Right lobe of liver (tissue), 6 donors: ENCODE results near the gene SRRM3. TPM values are rescaled to one million over a fixed set of nuclear protein-coding genes. Genes with fewer than 3 reads are reported as not detected.

Experiments used
- ATAC-seq, 4 donors: fragments of 200-7000 bp; cut with Tn5 transposase; one replicate each; pipeline ENCODE4 v1.9.1; 2020; ENCODE audit warnings: mild to moderate bottlenecking in 4 of 4, moderate library complexity in 4 of 4
- DNase-seq, 3 donors: peaks; one replicate each; pipeline ENCODE4 v3.0.0-alpha.2; 2020
- H3K27ac ChIP-seq, 3 donors: fragments of 200-600 bp; one replicate each; pipeline ENCODE4 v1.8.0; 2022
- H3K27me3 ChIP-seq, 2 donors: fragments of 200-600 bp; one replicate each; pipeline ENCODE4 v1.8.0; 2022
- H3K36me3 ChIP-seq, 4 donors: fragments of 200-600 bp; sonication (generic) in 1 of 4; one replicate each; pipeline versions ENCODE4 v1.5.1 to v1.8.0; 2017 to 2022; ENCODE audit warnings: control low read depth in 1 of 4
- H3K4me1 ChIP-seq, 4 donors: fragments of 200-600 bp; sonication (generic) in 1 of 4; one replicate each; pipeline versions ENCODE4 v1.5.1 to v1.8.0; 2017 to 2022; ENCODE audit warnings: control low read depth in 1 of 4
- H3K4me3 ChIP-seq, 3 donors: fragments of 200-600 bp; one replicate each; pipeline ENCODE4 v1.8.0; 2022
- H3K9me3 ChIP-seq, 4 donors: fragments of 200-600 bp; sonication (generic) in 1 of 4; one replicate each; pipeline versions ENCODE4 v1.5.1 to v1.8.0; 2017 to 2022; ENCODE audit warnings: control low read depth in 1 of 4
- POLR2A ChIP-seq: fragments of 450-650 bp; IDR thresholded peaks from one replicate; pipeline ENCODE4 v1.6.1; 2017; ENCODE audit warnings: antibody characterized with exemption, mild to moderate bottlenecking
- WGBS: methylation state at CpG from one replicate; pipeline ENCODE4 v1.1.6; 2018; ENCODE audit warnings: low coverage, low lambda C conversion rate; ENCODE audit not compliant: insufficient coverage; ENCODE audit errors: missing lambda C conversion rate; 5-methylcytosine and 5-hydroxymethylcytosine counted together
- intact Hi-C, 2 donors: fragments of 100-400 bp; cut with DNase I; formaldehyde crosslinking; loops; one replicate each; pipeline versions ENCODE4 v1.11.2 to v1.14.1; 2022
- total RNA-seq, 6 experiments: library from RNA; depleted of rRNA in 2 of 6; stranded (reverse); fragments of >200 nt in 2 of 6; fragmentation: NEBNext Ultra II Directional in 3 of 6; extraction: Animal tissue kit (Norgen Biotek cat#: 25700) in 3 of 6; gene quantifications; one replicate each; pipeline versions ENCODE4 v1.1.0 to v1.2.4, GENCODE V29; 2016 to 2023
- TF ChIP-seq, protein P1 (sequence below), 4 donors: fragments of 200-600 bp in 3 of 4; fragments of 450-650 bp in 1 of 4; IDR thresholded peaks; one replicate each; pipeline versions ENCODE4 v1.5.1 to v1.8.0; 2016 to 2022; ENCODE audit warnings: antibody characterized with exemption in 4 of 4, mild to moderate bottlenecking in 2 of 4
- donor health status: DM: no; HTN: yes; CAD: no.
- donor health status: DM: no; HTN: no; CAD: no.
- donor health status: DM: no; HTN: no; CAD: no.
- donor health status: DM: no; HTN: yes; CAD: no.
- donor health status: DM: no; HTN: yes; CAD: no.

Gene SRRM3
- total RNA-seq, 6 experiments from 2014 or later: 0.14 to 0.37 (median 0.19) TPM; not detected in 2

DNA sequence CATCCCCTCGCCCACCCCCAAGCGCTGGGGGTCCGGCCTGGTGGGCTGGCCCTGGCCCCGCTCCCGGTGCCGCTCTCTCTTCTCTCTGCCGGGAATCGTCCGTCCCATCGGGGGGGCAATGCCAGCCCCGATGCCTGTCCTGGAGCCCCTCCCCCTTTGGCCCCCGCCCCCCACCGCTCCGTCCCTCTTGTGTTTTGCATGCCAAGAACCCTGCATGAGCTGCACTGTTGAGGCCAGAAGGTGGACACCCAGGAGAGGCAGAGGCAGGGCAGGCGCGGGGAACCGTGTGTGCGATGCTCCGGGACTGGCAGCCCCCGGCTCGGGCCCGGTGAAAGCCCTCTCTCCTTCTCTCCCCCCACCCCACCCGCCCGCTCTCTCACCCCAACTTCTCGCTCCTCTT, 78.7 kb downstream of the SRRM3 start:
- intact Hi-C loops: no loop called here
- 14% methylated on average over 8 of the region's 25 CpGs for WGBS

DNA sequence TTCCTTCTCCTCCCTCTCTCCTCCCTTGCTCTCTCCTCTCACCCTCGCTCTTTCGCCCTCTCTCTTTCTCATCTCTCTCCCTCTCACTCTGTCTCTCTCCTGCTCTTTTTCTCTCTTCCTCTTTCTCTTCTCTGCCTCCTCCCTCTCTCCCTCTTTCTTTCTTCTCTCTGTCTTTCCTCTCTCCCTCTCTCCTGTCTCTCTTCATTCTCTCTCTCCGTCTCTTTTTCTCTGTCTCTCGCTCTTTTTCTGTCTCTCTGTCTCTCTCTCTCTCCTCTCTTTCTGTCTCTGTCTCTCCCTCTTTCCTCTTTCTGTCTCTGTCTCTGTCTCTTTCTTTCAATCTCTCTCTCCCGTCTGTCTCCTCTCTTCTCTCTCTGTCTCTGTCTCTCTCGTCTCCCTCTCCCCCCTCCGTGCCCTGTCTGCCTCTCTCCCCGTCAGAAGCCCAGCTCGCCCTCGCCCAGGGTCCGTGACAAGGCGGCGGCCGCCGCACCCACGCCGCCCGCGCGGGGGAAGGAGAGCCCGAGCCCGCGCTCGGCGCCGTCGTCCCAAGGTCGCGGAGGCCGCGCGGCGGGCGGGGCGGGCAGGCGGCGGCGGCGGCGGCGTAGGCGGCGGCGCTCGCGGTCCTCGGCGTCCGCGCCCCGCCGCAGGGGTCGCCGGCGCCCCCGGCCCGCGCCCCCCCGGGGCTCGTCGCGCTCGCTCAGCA, 79.5 kb downstream of the SRRM3 start:
- no peak for TF ChIP-seq POLR2A
- TF ChIP-seq, protein P1, sequence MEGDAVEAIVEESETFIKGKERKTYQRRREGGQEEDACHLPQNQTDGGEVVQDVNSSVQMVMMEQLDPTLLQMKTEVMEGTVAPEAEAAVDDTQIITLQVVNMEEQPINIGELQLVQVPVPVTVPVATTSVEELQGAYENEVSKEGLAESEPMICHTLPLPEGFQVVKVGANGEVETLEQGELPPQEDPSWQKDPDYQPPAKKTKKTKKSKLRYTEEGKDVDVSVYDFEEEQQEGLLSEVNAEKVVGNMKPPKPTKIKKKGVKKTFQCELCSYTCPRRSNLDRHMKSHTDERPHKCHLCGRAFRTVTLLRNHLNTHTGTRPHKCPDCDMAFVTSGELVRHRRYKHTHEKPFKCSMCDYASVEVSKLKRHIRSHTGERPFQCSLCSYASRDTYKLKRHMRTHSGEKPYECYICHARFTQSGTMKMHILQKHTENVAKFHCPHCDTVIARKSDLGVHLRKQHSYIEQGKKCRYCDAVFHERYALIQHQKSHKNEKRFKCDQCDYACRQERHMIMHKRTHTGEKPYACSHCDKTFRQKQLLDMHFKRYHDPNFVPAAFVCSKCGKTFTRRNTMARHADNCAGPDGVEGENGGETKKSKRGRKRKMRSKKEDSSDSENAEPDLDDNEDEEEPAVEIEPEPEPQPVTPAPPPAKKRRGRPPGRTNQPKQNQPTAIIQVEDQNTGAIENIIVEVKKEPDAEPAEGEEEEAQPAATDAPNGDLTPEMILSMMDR (IDR thresholded peaks at IDR 0.05): no peak
- no peaks in the 10 kb centered on the region for H3K4me1 ChIP-seq
- no peak overlapping the region for H3K27ac ChIP-seq
- intact Hi-C loops: no loop called here
- ATAC-seq: peak in 3 of 4 donors; percentile 23 to 41 (median 33)
- H3K9me3 ChIP-seq: no peaks in the 10 kb centered on the region
- 3% methylated on average over 32 of the region's 63 CpGs for WGBS
- H3K36me3 ChIP-seq: no peaks in the 10 kb centered on the region
- H3K27me3 ChIP-seq: no peaks in the 10 kb centered on the region
- no peak for DNase-seq
- no peak overlapping the region for H3K4me3 ChIP-seq

More for the DNA sequence above, 78.7 kb downstream of the SRRM3 start:
- TF ChIP-seq, protein P1 (IDR thresholded peaks at IDR 0.05): no peak
- no peak for TF ChIP-seq POLR2A
- no peak overlapping the region for H3K27ac ChIP-seq
- no peak overlapping the region for H3K4me3 ChIP-seq
- H3K4me1 ChIP-seq: no peaks in the 10 kb centered on the region
- ATAC-seq: peak in 1 of 4 donors; percentile 17
- DNase-seq: no peak
- H3K9me3 ChIP-seq: no peaks in the 10 kb centered on the region
- no peaks in the 10 kb centered on the region for H3K27me3 ChIP-seq
- no peaks in the 10 kb centered on the region for H3K36me3 ChIP-seq

DNA sequence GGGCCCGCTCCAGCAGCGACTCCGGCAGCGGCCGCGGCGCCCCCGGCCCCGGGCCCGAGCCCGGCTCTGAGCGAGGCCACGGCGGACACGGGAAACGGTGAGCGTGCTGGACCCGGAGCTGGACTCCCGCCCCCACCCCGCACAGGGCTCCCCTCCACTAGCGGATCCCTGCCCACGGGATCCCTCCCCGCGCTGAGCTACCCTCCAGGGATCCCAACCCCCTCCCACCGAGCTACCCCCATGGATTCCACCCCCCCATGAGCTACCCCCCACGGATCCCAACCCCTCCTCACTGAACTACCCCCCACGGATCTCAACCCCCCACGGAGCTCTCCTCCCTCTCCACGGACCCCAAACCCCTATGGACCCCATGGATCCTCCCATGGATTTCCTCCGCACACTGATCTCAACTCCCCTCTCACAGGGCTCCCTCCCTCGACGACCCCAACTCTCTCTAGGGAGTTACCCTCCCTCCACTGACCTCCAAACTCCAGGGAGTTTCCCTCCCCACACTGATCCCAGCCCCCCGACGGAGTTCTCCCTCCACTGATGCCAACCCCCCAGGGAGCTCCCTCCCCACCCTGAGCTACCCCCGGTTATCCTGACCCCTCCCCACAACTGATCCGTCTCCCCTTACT, 80.1 kb downstream of the SRRM3 start:
- 5% methylated on average over 16 of the region's 36 CpGs for WGBS
- Histone ChIP-seq H3K36me3 (no peaks in the 10 kb centered on the region), H3K27ac (no peak overlapping the region), H3K4me1 (no peaks in the 10 kb centered on the region), H3K9me3 (no peaks in the 10 kb centered on the region), H3K27me3 (no peaks in the 10 kb centered on the region), H3K4me3 (no peak overlapping the region)
- no peak for DNase-seq
- TF ChIP-seq POLR2A: no peak
- TF ChIP-seq, protein P1 (IDR thresholded peaks at IDR 0.05): no peak
- intact Hi-C loops: no loop called here
- ATAC-seq: no peak

DNA sequence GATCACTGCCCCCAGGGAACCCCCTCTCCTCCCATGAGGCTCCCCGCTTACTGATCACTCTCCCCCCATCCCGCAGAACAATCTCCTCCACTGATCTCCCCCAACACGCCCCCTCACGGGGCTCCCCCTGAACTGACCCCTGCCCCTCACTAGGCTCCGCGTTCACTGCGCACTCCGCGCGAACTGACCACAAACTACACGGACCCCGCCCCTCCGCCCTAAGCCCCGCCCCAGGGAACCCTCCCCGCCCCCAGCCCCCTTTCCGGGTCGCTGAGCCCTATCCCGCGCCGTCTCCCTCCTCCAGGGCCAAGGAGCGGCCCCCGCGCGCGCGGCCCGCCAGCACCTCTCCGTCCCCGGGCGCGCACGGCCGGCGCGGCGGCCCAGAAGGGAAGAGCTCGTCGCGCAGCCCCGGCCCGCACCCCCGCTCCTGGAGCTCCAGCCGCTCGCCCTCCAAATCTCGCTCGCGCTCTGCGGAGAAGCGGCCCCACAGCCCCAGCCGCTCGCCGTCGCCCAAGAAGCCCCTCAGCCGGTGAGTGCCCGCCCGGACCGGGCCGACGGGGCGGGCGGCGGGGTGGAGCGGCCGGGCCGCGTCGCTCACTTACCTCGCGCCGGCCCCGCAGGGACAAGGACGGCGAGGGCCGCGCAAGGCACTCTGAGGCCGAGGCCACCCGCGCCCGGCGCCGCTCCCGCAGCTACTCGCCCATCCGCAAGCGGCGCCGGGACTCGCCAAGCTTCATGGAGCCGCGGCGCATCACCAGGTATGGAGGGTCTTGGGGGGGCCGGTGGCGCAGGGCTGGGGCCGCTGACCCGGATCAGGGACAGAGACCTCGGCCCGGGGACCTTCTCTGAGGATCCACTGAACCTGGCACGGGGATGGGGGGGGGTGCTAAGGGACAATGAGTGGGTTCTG, 80.9 kb downstream of the SRRM3 start:
- 3% methylated on average over 19 of the region's 98 CpGs for WGBS
- H3K36me3 ChIP-seq: no peaks in the 10 kb centered on the region
- no peaks in the 10 kb centered on the region for H3K4me1 ChIP-seq
- no peak for TF ChIP-seq POLR2A
- TF ChIP-seq, protein P1 (IDR thresholded peaks at IDR 0.05): no peak
- H3K27me3 ChIP-seq: no peaks in the 10 kb centered on the region
- ATAC-seq (peak; percentile 27 to 55 (median 40)), DNase-seq (no peak)
- H3K27ac ChIP-seq: no peak overlapping the region
- peak overlapping the region in 2 of 3 donors; percentile 23 to 26 for H3K4me3 ChIP-seq
- intact Hi-C loops: no loop called here
- H3K9me3 ChIP-seq: no peaks in the 10 kb centered on the region
